Neural progenitor cell (in vitro differentiated cells): ENCODE data around the gene MRPL3.

ENCODE experiments used
- CTCF ChIP-seq: fragments of 200-600 bp; sonication (generic); IDR thresholded peaks from 2 replicates; pipeline ENCODE4 v1.5.1; 2017; ENCODE audit warnings: antibody characterized with exemption, mild to moderate bottlenecking
- EZH2 ChIP-seq: fragments of 200-600 bp; sonication (generic); IDR thresholded peaks from 2 replicates; pipeline ENCODE4 v1.6.1; 2017; ENCODE audit warnings: antibody characterized with exemption, mild to moderate bottlenecking, moderate library complexity
- EZH2phosphoT487 ChIP-seq: fragments of 200-600 bp; sonication (generic); IDR thresholded peaks from 2 replicates; pipeline ENCODE4 v1.6.1; 2017; ENCODE audit warnings: antibody characterized with exemption

GRCh38 chr3:131491775-131492174 lies 11.0 kb downstream of the MRPL3 start:
- TF ChIP-seq CTCF (no peak), EZH2 (no peak), EZH2phosphoT487 (no peak)
